GM23338 (cell line): Measurements from ENCODE around the gene MTCL1. TPM values are rescaled to one million over a fixed set of nuclear protein-coding genes. Genes with fewer than 3 reads are reported as not detected.

ENCODE experiments used
- ATAC-seq: fragments of 200-7000 bp; cut with Tn5 transposase; 3 replicates; pipeline ENCODE4 v1.9.1; 2020
- DNase-seq: peaks from one replicate; pipeline ENCODE4 v3.0.0-alpha.2; 2015; ENCODE audit warnings: low spot score
- H2AFZ ChIP-seq: fragments of 200-600 bp; sonication (generic); 2 replicates; pipeline ENCODE4 v1.8.0; 2016; ENCODE audit warnings: antibody characterized with exemption, mild to moderate bottlenecking, moderate library complexity
- H3F3A ChIP-seq: fragments of 200-600 bp; sonication (generic); replicated peaks from 2 replicates; pipeline ENCODE4 v1.8.0; 2017; ENCODE audit warnings: antibody characterized with exemption, mixed run types, low read depth
- H3K27ac ChIP-seq: fragments of 200-600 bp; sonication (generic); 2 replicates; pipeline ENCODE4 v1.6.1; 2016; ENCODE audit warnings: low read depth
- H3K27me3 ChIP-seq: fragments of 200-600 bp; sonication (generic); 2 replicates; pipeline ENCODE4 v1.8.0; 2016; ENCODE audit warnings: mild to moderate bottlenecking, mixed run types, moderate library complexity; ENCODE audit not compliant: insufficient read depth
- H3K36me3 ChIP-seq: fragments of 200-600 bp; sonication (generic); 2 replicates; pipeline ENCODE4 v1.8.0; 2016; ENCODE audit warnings: mild to moderate bottlenecking; ENCODE audit not compliant: insufficient read depth
- H3K4me1 ChIP-seq: fragments of 200-600 bp; sonication (generic); 2 replicates; pipeline ENCODE4 v1.8.0; 2016; ENCODE audit warnings: mild to moderate bottlenecking, moderate library complexity; ENCODE audit not compliant: insufficient read depth
- H3K4me2 ChIP-seq: fragments of 200-600 bp; sonication (generic); 2 replicates; pipeline ENCODE4 v1.7.1; 2017; ENCODE audit warnings: mixed run types
- H3K4me3 ChIP-seq: fragments of 200-600 bp; sonication (generic); 2 replicates; pipeline ENCODE4 v1.6.1; 2016; ENCODE audit warnings: mixed run types
- H3K79me2 ChIP-seq: fragments of 200-600 bp; sonication (generic); replicated peaks from 2 replicates; pipeline ENCODE4 v1.8.0; 2017; ENCODE audit warnings: mild to moderate bottlenecking; ENCODE audit not compliant: insufficient read depth
- H3K9me2 ChIP-seq: fragments of 200-600 bp; sonication (generic); 2 replicates; pipeline ENCODE4 v1.8.0; 2017; ENCODE audit not compliant: insufficient read depth
- H4K20me1 ChIP-seq: fragments of 200-600 bp; sonication (generic); replicated peaks from 2 replicates; pipeline ENCODE4 v1.8.0; 2017; ENCODE audit warnings: mild to moderate bottlenecking; ENCODE audit not compliant: insufficient read depth
- H3K27ac Mint-ChIP-seq: 2 replicates; pipeline ENCODE4 v1.8.0; 2020; ENCODE audit warnings: inconsistent platforms, mild to moderate bottlenecking, moderate library complexity, mixed read lengths
- H3K27me3 Mint-ChIP-seq: 3 replicates; pipeline ENCODE4 v1.8.0; 2022; ENCODE audit warnings: low read depth, mild to moderate bottlenecking, moderate library complexity, mixed read lengths, inconsistent platforms; ENCODE audit not compliant: insufficient read depth, poor library complexity
- H3K36me3 Mint-ChIP-seq: 3 replicates; pipeline ENCODE4 v1.8.0; 2021; ENCODE audit warnings: low read depth, mild to moderate bottlenecking, inconsistent platforms, moderate library complexity, mixed read lengths
- H3K4me1 Mint-ChIP-seq: 3 replicates; pipeline ENCODE4 v1.8.0; 2020; ENCODE audit warnings: mild to moderate bottlenecking, inconsistent platforms, mixed read lengths
- H3K4me3 Mint-ChIP-seq: 3 replicates; pipeline ENCODE4 v1.8.0; 2021; ENCODE audit warnings: moderate library complexity, mild to moderate bottlenecking, inconsistent platforms, mixed read lengths
- H3K9me3 Mint-ChIP-seq: 3 replicates; pipeline ENCODE4 v1.8.0; 2020; ENCODE audit warnings: moderate library complexity, mild to moderate bottlenecking, inconsistent platforms, mixed read lengths
- CTCF ChIP-seq, 2 experiments: fragments of 200-600 bp in 1 of 2; sonication (generic) in 1 of 2; conservative IDR thresholded peaks; 2 replicates each; pipeline versions ENCODE4 v1.5.1 to v1.6.1; 2016 to 2017; ENCODE audit warnings: antibody characterized with exemption in 2 of 2, low read depth in 2 of 2, mild to moderate bottlenecking in 2 of 2, moderate library complexity in 1 of 2
- EZH2 ChIP-seq: fragments of 200-600 bp; sonication (generic); IDR thresholded peaks from one replicate; pipeline ENCODE4 v1.8.0; 2017; ENCODE audit warnings: antibody characterized with exemption, mild to moderate bottlenecking, low read depth; ENCODE audit not compliant: unreplicated experiment
- EZH2phosphoT487 ChIP-seq: fragments of 200-600 bp; sonication (generic); IDR thresholded peaks from one replicate; pipeline ENCODE4 v1.8.1; 2018; ENCODE audit warnings: antibody characterized with exemption; ENCODE audit not compliant: unreplicated experiment
- NANOG ChIP-seq: IDR thresholded peaks from 2 replicates; pipeline ENCODE4 v1.6.1; 2016; ENCODE audit warnings: antibody characterized with exemption, borderline replicate concordance
- ZNF114 ChIP-seq: fragments of 250-450 bp; sonication (Bioruptor Pico); IDR thresholded peaks from 2 replicates; pipeline ENCODE4 v1.5.0; 2020; ENCODE audit warnings: mild to moderate bottlenecking, moderate library complexity
- polyA plus RNA-seq: library from polyadenylated mRNA; unstranded; fragments of >200 nt; fragmentation: Nextera tagmentation; extraction: Ambion mirVana; gene quantifications from 2 replicates; pipeline ENCODE4 v1.2.1, GENCODE V29; 2016
- total RNA-seq: library from RNA; depleted of rRNA; stranded (reverse); fragments of >200 nt; shearing (Covaris generic); gene quantifications from 2 replicates; pipeline ENCODE4 v1.2.3, GENCODE V29; 2014
- TF ChIP-seq, protein P1 (sequence below): IDR thresholded peaks from 2 replicates; pipeline ENCODE4 v1.6.1; 2016; ENCODE audit warnings: antibody characterized with exemption

MTCL1 gene
- total and polyA plus RNA-seq, 2 experiments from 2014 or later: 14.4 to 45.0 TPM

- no peak for TF ChIP-seq ZNF114 (CRISPR knock-in tag)
- TF ChIP-seq, protein P1, sequence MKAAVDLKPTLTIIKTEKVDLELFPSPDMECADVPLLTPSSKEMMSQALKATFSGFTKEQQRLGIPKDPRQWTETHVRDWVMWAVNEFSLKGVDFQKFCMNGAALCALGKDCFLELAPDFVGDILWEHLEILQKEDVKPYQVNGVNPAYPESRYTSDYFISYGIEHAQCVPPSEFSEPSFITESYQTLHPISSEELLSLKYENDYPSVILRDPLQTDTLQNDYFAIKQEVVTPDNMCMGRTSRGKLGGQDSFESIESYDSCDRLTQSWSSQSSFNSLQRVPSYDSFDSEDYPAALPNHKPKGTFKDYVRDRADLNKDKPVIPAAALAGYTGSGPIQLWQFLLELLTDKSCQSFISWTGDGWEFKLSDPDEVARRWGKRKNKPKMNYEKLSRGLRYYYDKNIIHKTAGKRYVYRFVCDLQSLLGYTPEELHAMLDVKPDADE: no peak
Measured at GRCh38 chr18:8842506-8842905, 137.2 kb downstream of the MTCL1 start.

GRCh38 chr18:8843005-8843404, 137.6 kb downstream of the MTCL1 start:
- DNase-seq (no peak), ATAC-seq (no peak)
- H3K79me2 ChIP-seq: no peaks in the 10 kb centered on the region
- no peak for TF ChIP-seq CTCF (conservative IDR thresholded peaks at IDR 0.05; ENCODE audit: low read depth in 2 of 2)
- no peak for TF ChIP-seq EZH2
- H3K9me3 Mint-ChIP-seq: peaks cover 7% of the 10 kb centered on the region
- H3K4me3 Mint-ChIP-seq: no peak overlapping the region
- peaks cover 7% of the 10 kb centered on the region; the same call in 2 of the 3 replicates for H3K4me1 Mint-ChIP-seq
- no peak overlapping the region for H3K4me3 ChIP-seq
- peaks cover 6% of the 10 kb centered on the region; the same call in 2 of the 3 replicates for H3K36me3 Mint-ChIP-seq
- H4K20me1 ChIP-seq: no peaks in the 10 kb centered on the region
- H3K27me3 ChIP-seq: no peaks in the 10 kb centered on the region
- H3K4me2 ChIP-seq: no peak overlapping the region
- H3K27ac Mint-ChIP-seq: no peak overlapping the region
- H3K4me1 ChIP-seq: no peaks in the 10 kb centered on the region
- H3K9me2 ChIP-seq: no peaks in the 10 kb centered on the region
- H3K36me3 ChIP-seq: no peaks in the 10 kb centered on the region
- H3K27me3 Mint-ChIP-seq: peaks cover 9% of the 10 kb centered on the region
- no peaks in the 10 kb centered on the region for H3F3A ChIP-seq
- H2AFZ ChIP-seq: no peak overlapping the region
- no peak overlapping the region for H3K27ac ChIP-seq

More at GRCh38 chr18:8842506-8842905, 137.2 kb downstream of the MTCL1 start:
- H3K27ac ChIP-seq: no peak overlapping the region
- DNase-seq: no peak
- H3K27ac Mint-ChIP-seq: no peak overlapping the region
- H3K4me1 Mint-ChIP-seq: peaks cover 7% of the 10 kb centered on the region; the same call in 2 of the 3 replicates
- no peaks in the 10 kb centered on the region for H3K9me2 ChIP-seq
- H3K79me2 ChIP-seq: no peaks in the 10 kb centered on the region
- H3K9me3 Mint-ChIP-seq: peaks cover 12% of the 10 kb centered on the region
- no peak overlapping the region for H3K4me3 Mint-ChIP-seq
- H3K4me1 ChIP-seq: no peaks in the 10 kb centered on the region
- no peaks in the 10 kb centered on the region for H4K20me1 ChIP-seq
- peaks cover 11% of the 10 kb centered on the region; the same call in 2 of the 3 replicates for H3K36me3 Mint-ChIP-seq
- no peaks in the 10 kb centered on the region for H3K36me3 ChIP-seq
- no peak for ATAC-seq
- no peak overlapping the region for H3K4me3 ChIP-seq
- 0 out of 2 replicates have a peak overlapping the region, but pooled peaks have one; percentile 7 for H2AFZ ChIP-seq
- H3K27me3 ChIP-seq: no peaks in the 10 kb centered on the region
- H3K27me3 Mint-ChIP-seq: peaks cover 9% of the 10 kb centered on the region
- H3K4me2 ChIP-seq: no peak overlapping the region
- no peaks in the 10 kb centered on the region for H3F3A ChIP-seq

GRCh38 chr18:8844721-8845148, 139.4 kb downstream of the MTCL1 start:
- no peaks in the 10 kb centered on the region for H3K9me3 Mint-ChIP-seq
- Histone ChIP-seq H3K27ac (no peak overlapping the region), H3K9me2 (no peaks in the 10 kb centered on the region; the same call in 1 of the 2 replicates), H3K4me1 (no peaks in the 10 kb centered on the region), H3K79me2 (no peaks in the 10 kb centered on the region), H3K4me2 (no peak overlapping the region), H3K4me3 (no peak overlapping the region), H3F3A (no peaks in the 10 kb centered on the region), H2AFZ (peak overlapping the region; percentile 72; the same call in 1 of the 2 replicates), H3K27me3 (no peaks in the 10 kb centered on the region), H4K20me1 (no peaks in the 10 kb centered on the region), H3K36me3 (no peaks in the 10 kb centered on the region)
- no peak overlapping the region for H3K27ac Mint-ChIP-seq
- DNase-seq (no peak), ATAC-seq (no peak)
- H3K27me3 Mint-ChIP-seq: peaks cover 9% of the 10 kb centered on the region
- H3K4me3 Mint-ChIP-seq: no peak overlapping the region
- TF ChIP-seq NANOG (no peak), EZH2phosphoT487 (no peak)
- TF ChIP-seq, protein P1: no peak
- peaks cover 7% of the 10 kb centered on the region; the same call in 2 of the 3 replicates for H3K4me1 Mint-ChIP-seq
- H3K36me3 Mint-ChIP-seq: no peaks in the 10 kb centered on the region
